HCT116 (cell line): ENCODE data around the gene NF2. TPM values are rescaled to one million over a fixed set of nuclear protein-coding genes. Genes with fewer than 3 reads are reported as not detected.

Source experiments
- ATAC-seq: fragments of 200-7000 bp; cut with Tn5 transposase; 2 replicates; pipeline ENCODE4 v1.9.1; 2020; ENCODE audit warnings: mild to moderate bottlenecking, moderate library complexity
- BruUV-seq: library from RNA; stranded (reverse); fragments of 400-500 nt; replicated peaks from 2 replicates; lab custom pipeline; 2021; lab: Mats Ljungman, UMichigan
- CTCF ChIA-PET: fragments of 300-600 bp; sonication (Branson Sonifier 250); formaldehyde crosslinking; loops from one replicate; lab custom pipeline; 2021; ENCODE audit warnings: antibody characterized with exemption; lab: Charles Lee
- POLR2A ChIA-PET: fragments of 300-600, 350-600 bp; sonication (Branson Sonifier 250); formaldehyde crosslinking; loops from one replicate; lab custom pipeline; 2021; ENCODE audit warnings: antibody characterized with exemption; lab: Charles Lee
- RAD21 ChIA-PET, 2 experiments: fragments of 300-600 bp; sonication (Branson Sonifier 250); formaldehyde crosslinking; loops; one replicate each; lab custom pipeline; 2023; ENCODE audit warnings: low total read pairs in 2 of 2; ENCODE audit not compliant: uncharacterized antibody in 2 of 2, unreplicated experiment in 2 of 2, low non-redundant PET in 1 of 2; lab: Charles Lee
- DNase-seq: peaks from one replicate; pipeline ENCODE4 v3.0.0-alpha.2; 2010; ENCODE audit warnings: low read depth, low spot score
- H2AFZ ChIP-seq: fragments of 200-600 bp; shearing (Covaris generic), sonication (generic); 2 replicates; pipeline ENCODE4 v1.6.1; 2017; ENCODE audit warnings: low read depth, mixed run types, mixed read lengths, antibody characterized with exemption, low read length; ENCODE audit not compliant: poor library complexity, severe bottlenecking
- H3K27ac ChIP-seq: 2 replicates; pipeline ENCODE4 v1.5.1; 2012; ENCODE audit warnings: low read depth, low read length
- H3K27me3 ChIP-seq: fragments of 200-600 bp; sonication (generic); 2 replicates; pipeline ENCODE4 v1.6.1; 2016; ENCODE audit warnings: mixed run types, low read length, mixed read lengths; ENCODE audit not compliant: insufficient read depth
- H3K36me3 ChIP-seq, 2 experiments: fragments of 200-500 bp in 1 of 2; fragments of 200-600 bp in 1 of 2; sonication (Bioruptor generic) in 1 of 2; sonication (generic) in 1 of 2; 2 replicates each; pipeline versions ENCODE4 v1.5.1 to v1.6.1; 2014 to 2016; ENCODE audit warnings: low read length in 2 of 2, inconsistent platforms in 1 of 2, mixed read lengths in 1 of 2, mixed run types in 1 of 2; ENCODE audit not compliant: insufficient read depth in 2 of 2, control insufficient read depth in 1 of 2
- H3K4me1 ChIP-seq, 2 experiments: fragments of 200-600 bp in 1 of 2; sonication (generic) in 1 of 2; 2 replicates each; pipeline versions ENCODE4 v1.5.1 to v1.6.1; 2012 to 2017; ENCODE audit warnings: low read length in 2 of 2, inconsistent platforms in 1 of 2, mild to moderate bottlenecking in 1 of 2, mixed read lengths in 1 of 2, mixed run types in 1 of 2, moderate library complexity in 1 of 2; ENCODE audit not compliant: insufficient read depth in 2 of 2, control insufficient read depth in 1 of 2
- H3K4me2 ChIP-seq: fragments of 200-600 bp; sonication (generic); 2 replicates; pipeline ENCODE4 v1.6.1; 2017; ENCODE audit warnings: mixed run types, low read length, mixed read lengths
- H3K4me3 ChIP-seq, 2 experiments: fragments of 200-600 bp in 1 of 2; sonication (generic) in 1 of 2; replicated peaks in 1 of 2; 2 replicates each; pipeline ENCODE4 v1.5.1; 2011 to 2016; ENCODE audit warnings: low read length in 2 of 2, control low read depth in 1 of 2, low read depth in 1 of 2, mild to moderate bottlenecking in 1 of 2, mixed read lengths in 1 of 2, mixed run types in 1 of 2
- H3K79me2 ChIP-seq: fragments of 200-600 bp; sonication (generic); 2 replicates; pipeline ENCODE4 v1.6.1; 2017; ENCODE audit warnings: mild to moderate bottlenecking, mixed run types, low read length, moderate library complexity, mixed read lengths; ENCODE audit not compliant: insufficient read depth
- H3K9ac ChIP-seq: fragments of 200-600 bp; sonication (generic); 2 replicates; pipeline ENCODE4 v1.6.1; 2016; ENCODE audit warnings: low read length, mixed read lengths
- H3K9me2 ChIP-seq: fragments of 200-600 bp; sonication (generic), shearing (Covaris generic); 2 replicates; pipeline ENCODE4 v1.6.1; 2017; ENCODE audit warnings: mixed run types, mild to moderate bottlenecking, moderate library complexity; ENCODE audit not compliant: insufficient read depth
- H3K9me3 ChIP-seq, 2 experiments: fragments of 200-500 bp in 1 of 2; fragments of 200-600 bp in 1 of 2; sonication (Bioruptor generic) in 1 of 2; sonication (generic) in 1 of 2; 2 replicates each; pipeline ENCODE4 v1.6.1; 2014 to 2017; ENCODE audit warnings: low read length in 2 of 2, mixed read lengths in 2 of 2, inconsistent platforms in 1 of 2, low read depth in 1 of 2, mild to moderate bottlenecking in 1 of 2, mixed run types in 1 of 2, moderate library complexity in 1 of 2; ENCODE audit not compliant: control insufficient read depth in 1 of 2, insufficient read depth in 1 of 2
- H4K20me1 ChIP-seq: fragments of 200-600 bp; sonication (generic), shearing (Covaris generic); 2 replicates; pipeline ENCODE4 v1.6.1; 2017; ENCODE audit warnings: mixed run types, mild to moderate bottlenecking, moderate library complexity; ENCODE audit not compliant: insufficient read depth
- CEBPB ChIP-seq: IDR thresholded peaks from 2 replicates; pipeline ENCODE4 v1.6.1; 2012; ENCODE audit warnings: low read depth
- CTCF ChIP-seq, 3 experiments: fragments of 200-600 bp in 1 of 3; sonication (generic) in 1 of 3; IDR thresholded peaks in 2 of 3; conservative IDR thresholded peaks in 1 of 3; 2 replicates each; pipeline ENCODE4 v1.5.1; 2012 to 2017; ENCODE audit warnings: low read depth in 2 of 3, low read length in 2 of 3, antibody characterized with exemption in 1 of 3, borderline replicate concordance in 1 of 3, control low read depth in 1 of 3, mild to moderate bottlenecking in 1 of 3, mixed read lengths in 1 of 3, mixed run types in 1 of 3, moderate library complexity in 1 of 3; ENCODE audit not compliant: insufficient read depth in 1 of 3
- EZH2 ChIP-seq: fragments of 200-600 bp; sonication (generic); IDR thresholded peaks from 2 replicates; pipeline ENCODE4 v1.6.1; 2017; ENCODE audit warnings: antibody characterized with exemption, mixed run types
- EZH2phosphoT487 ChIP-seq: fragments of 200-600 bp; IDR thresholded peaks from 2 replicates; pipeline ENCODE4 v1.6.1; 2018; ENCODE audit warnings: antibody characterized with exemption, borderline replicate concordance
- FOSL1 ChIP-seq: IDR thresholded peaks from 2 replicates; pipeline ENCODE4 v1.6.1; 2012; ENCODE audit warnings: low read depth
- JUND ChIP-seq: IDR thresholded peaks from 2 replicates; pipeline ENCODE4 v1.6.1; 2012
- MAX ChIP-seq: IDR thresholded peaks from 2 replicates; pipeline ENCODE4 v1.6.1; 2012
- POLR2A ChIP-seq: IDR thresholded peaks from 2 replicates; pipeline ENCODE4 v1.7.0; 2011; ENCODE audit warnings: borderline replicate concordance; ENCODE audit not compliant: insufficient read depth, insufficient read length; ENCODE audit errors: extremely low read depth
- POLR2AphosphoS5 ChIP-seq: IDR thresholded peaks from 2 replicates; pipeline ENCODE4 v1.6.1; 2011; ENCODE audit warnings: mild to moderate bottlenecking, low read depth, low read length, moderate library complexity
- RAD21 ChIP-seq: IDR thresholded peaks from 2 replicates; pipeline ENCODE4 v1.6.1; 2012; ENCODE audit warnings: low read depth, mild to moderate bottlenecking
- SRF ChIP-seq: IDR thresholded peaks from 2 replicates; pipeline ENCODE4 v1.6.1; 2012; ENCODE audit warnings: low read depth
- TCF7L2 ChIP-seq: IDR thresholded peaks from 2 replicates; pipeline ENCODE4 v1.7.0; 2011; ENCODE audit warnings: borderline replicate concordance, inconsistent platforms; ENCODE audit not compliant: insufficient read depth, insufficient read length; ENCODE audit errors: extremely low read depth
- YY1 ChIP-seq: IDR thresholded peaks from 2 replicates; pipeline ENCODE4 v1.6.1; 2011; ENCODE audit warnings: low read length, low read depth, moderate library complexity, mild to moderate bottlenecking; ENCODE audit not compliant: insufficient replicate concordance; ENCODE audit errors: extremely low read depth
- ZFX ChIP-seq: fragments of 450-650 bp; IDR thresholded peaks from 2 replicates; pipeline ENCODE4 v1.6.1; 2017
- intact Hi-C: fragments of 100-400 bp; cut with micrococcal nuclease; formaldehyde crosslinking; loops from 2 replicates; pipeline ENCODE4 v1.10.0; 2022
- total RNA-seq: library from RNA; stranded (reverse); gene quantifications from one replicate; pipeline ENCODE4 v1.2.1, GENCODE V29; 2021; ENCODE audit not compliant: unreplicated experiment
- TF ChIP-seq, protein P1 (sequence below): IDR thresholded peaks from 2 replicates; pipeline ENCODE4 v1.6.1; 2011; ENCODE audit warnings: mild to moderate bottlenecking, low read length, moderate library complexity; ENCODE audit not compliant: insufficient replicate concordance; ENCODE audit errors: extremely low read depth

NF2 gene
- total RNA-seq, 1 experiment from 2014 or later = 70.2 TPM

DNA sequence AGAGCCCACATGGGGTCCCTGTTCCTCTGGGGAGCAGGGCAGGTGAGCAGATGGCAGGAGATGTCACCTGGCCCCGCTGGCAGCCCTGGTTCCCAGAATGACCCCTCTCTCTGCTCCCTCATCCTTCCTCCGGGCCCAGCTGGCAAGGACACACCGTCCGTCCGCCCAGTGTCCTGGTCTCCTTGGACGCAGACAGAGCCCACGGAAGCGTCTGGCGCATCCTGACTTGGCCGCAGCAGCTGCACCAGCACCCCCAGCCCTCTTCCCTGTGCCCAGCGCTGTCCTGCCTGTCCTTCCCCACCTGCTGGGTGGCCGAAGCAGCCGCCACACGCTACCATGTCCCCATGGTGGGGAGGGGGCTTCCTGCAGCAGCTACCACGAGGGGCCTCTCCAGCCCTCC lies 106.8 kb downstream of the NF2 start:
- BruUV-seq = no TSS peak
- Histone ChIP-seq H3K27me3 (no peaks in the 10 kb centered on the region), H3K4me3 (no peak overlapping the region), H3K9me2 (no peaks in the 10 kb centered on the region), H3K9me3 (no peaks in the 10 kb centered on the region), H3K4me1 (no peaks in the 10 kb centered on the region), H3K27ac (no peak overlapping the region), H3K79me2 (no peaks in the 10 kb centered on the region), H2AFZ (no peak overlapping the region), H3K4me2 (no peak overlapping the region), H3K36me3 (no peaks in the 10 kb centered on the region), H4K20me1 (no peaks in the 10 kb centered on the region), H3K9ac (no peak overlapping the region)
- TF ChIP-seq ZFX = no peak
- TF ChIP-seq EZH2 = no peak
- TF ChIP-seq MAX = no peak
- no peak for TF ChIP-seq SRF
- TF ChIP-seq YY1 = no peak
- no peak for TF ChIP-seq POLR2A
- no peak for TF ChIP-seq FOSL1
- no peak for TF ChIP-seq JUND
- TF ChIP-seq RAD21 = no peak
- no peak for TF ChIP-seq EZH2phosphoT487
- TF ChIP-seq, protein P1, sequence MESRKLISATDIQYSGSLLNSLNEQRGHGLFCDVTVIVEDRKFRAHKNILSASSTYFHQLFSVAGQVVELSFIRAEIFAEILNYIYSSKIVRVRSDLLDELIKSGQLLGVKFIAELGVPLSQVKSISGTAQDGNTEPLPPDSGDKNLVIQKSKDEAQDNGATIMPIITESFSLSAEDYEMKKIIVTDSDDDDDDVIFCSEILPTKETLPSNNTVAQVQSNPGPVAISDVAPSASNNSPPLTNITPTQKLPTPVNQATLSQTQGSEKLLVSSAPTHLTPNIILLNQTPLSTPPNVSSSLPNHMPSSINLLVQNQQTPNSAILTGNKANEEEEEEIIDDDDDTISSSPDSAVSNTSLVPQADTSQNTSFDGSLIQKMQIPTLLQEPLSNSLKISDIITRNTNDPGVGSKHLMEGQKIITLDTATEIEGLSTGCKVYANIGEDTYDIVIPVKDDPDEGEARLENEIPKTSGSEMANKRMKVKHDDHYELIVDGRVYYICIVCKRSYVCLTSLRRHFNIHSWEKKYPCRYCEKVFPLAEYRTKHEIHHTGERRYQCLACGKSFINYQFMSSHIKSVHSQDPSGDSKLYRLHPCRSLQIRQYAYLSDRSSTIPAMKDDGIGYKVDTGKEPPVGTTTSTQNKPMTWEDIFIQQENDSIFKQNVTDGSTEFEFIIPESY = no peak
- TF ChIP-seq CEBPB = no peak
- TF ChIP-seq CTCF (IDR thresholded peaks at IDR 0.05 in 2 of 3, conservative IDR thresholded peaks at IDR 0.05 in 1 of 3; ENCODE audit: borderline replicate concordance in 1 of 3, insufficient read depth in 1 of 3, low read depth in 2 of 3, low read length in 2 of 3) = no peak
- no peak for TF ChIP-seq TCF7L2
- TF ChIP-seq POLR2AphosphoS5 = no peak
- no peak for ATAC-seq
- intact Hi-C loops = no loop called here
- no peak for DNase-seq
- RAD21 ChIA-PET = no interaction called here
- CTCF ChIA-PET = no interaction called here
- POLR2A ChIA-PET = no interaction called here
